Parathyroid adenoma (tissue), 2 donors: Measurements from ENCODE around the gene FXR2.

Source experiments
- H2AFZ ChIP-seq: fragments of 300-600 bp; sonication (generic); one replicate; pipeline ENCODE4 v1.7.0; 2017; ENCODE audit warnings: antibody characterized with exemption, mild to moderate bottlenecking
- H3K27ac ChIP-seq: fragments of 300-600 bp; sonication (generic); one replicate; pipeline ENCODE4 v1.7.0; 2017
- H3K27me3 ChIP-seq: fragments of 300-600 bp; sonication (generic); one replicate; pipeline ENCODE4 v1.7.0; 2017; ENCODE audit warnings: low read length; ENCODE audit not compliant: control insufficient read depth, insufficient read depth
- H3K36me3 ChIP-seq: fragments of 300-600 bp; sonication (generic); one replicate; pipeline ENCODE4 v1.7.0; 2017; ENCODE audit warnings: low read length; ENCODE audit not compliant: control insufficient read depth, insufficient read depth
- H3K4me1 ChIP-seq: fragments of 300-600 bp; sonication (generic); one replicate; pipeline ENCODE4 v1.7.0; 2017; ENCODE audit warnings: control low read depth
- H3K4me2 ChIP-seq: fragments of 300-600 bp; sonication (generic); one replicate; pipeline ENCODE4 v1.7.0; 2017; ENCODE audit warnings: low read length
- H3K4me3 ChIP-seq: fragments of 300-600 bp; sonication (generic); one replicate; pipeline ENCODE4 v1.7.0; 2017; ENCODE audit warnings: low read depth, low read length
- H3K79me2 ChIP-seq: fragments of 300-600 bp; sonication (generic); one replicate; pipeline ENCODE4 v1.7.0; 2017; ENCODE audit warnings: control low read depth
- H3K9ac ChIP-seq: fragments of 300-600 bp; sonication (generic); one replicate; pipeline ENCODE4 v1.7.0; 2017; ENCODE audit warnings: mild to moderate bottlenecking
- H3K9me3 ChIP-seq: fragments of 300-600 bp; sonication (generic); one replicate; pipeline ENCODE4 v1.7.0; 2017; ENCODE audit warnings: low read length; ENCODE audit not compliant: control insufficient read depth
- TF ChIP-seq, protein P1 (sequence below): fragments of 300-600 bp; sonication (generic); IDR thresholded peaks from one replicate; pipeline ENCODE4 v1.7.0; 2017; ENCODE audit warnings: antibody characterized with exemption, mild to moderate bottlenecking
- donor health status: primary hyperparathyroidism.

The FXR2 gene

DNA sequence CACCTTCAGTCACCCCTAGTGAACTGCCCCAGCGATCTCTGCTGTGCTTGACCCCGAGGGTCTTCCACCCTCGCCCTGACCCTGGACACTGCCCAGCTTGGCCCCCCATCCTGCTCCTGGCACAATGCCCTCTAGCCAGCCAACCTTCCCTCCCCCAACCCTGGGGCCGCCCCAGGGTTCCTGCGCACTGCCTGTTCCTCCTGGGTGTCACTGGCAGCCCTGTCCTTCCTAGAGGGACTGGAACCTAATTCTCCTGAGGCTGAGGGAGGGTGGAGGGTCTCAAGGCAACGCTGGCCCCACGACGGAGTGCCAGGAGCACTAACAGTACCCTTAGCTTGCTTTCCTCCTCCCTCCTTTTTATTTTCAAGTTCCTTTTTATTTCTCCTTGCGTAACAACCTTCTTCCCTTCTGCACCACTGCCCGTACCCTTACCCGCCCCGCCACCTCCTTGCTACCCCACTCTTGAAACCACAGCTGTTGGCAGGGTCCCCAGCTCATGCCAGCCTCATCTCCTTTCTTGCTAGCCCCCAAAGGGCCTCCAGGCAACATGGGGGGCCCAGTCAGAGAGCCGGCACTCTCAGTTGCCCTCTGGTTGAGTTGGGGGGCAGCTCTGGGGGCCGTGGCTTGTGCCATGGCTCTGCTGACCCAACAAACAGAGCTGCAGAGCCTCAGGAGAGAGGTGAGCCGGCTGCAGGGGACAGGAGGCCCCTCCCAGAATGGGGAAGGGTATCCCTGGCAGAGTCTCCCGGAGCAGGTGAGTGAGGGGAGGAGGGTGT lies 56.0 kb downstream of the FXR2 start, which contains the start of gene TNFSF13:
TSS of gene TNFSF13 (plus strand) at position 207 of the 776 bp plus-strand sequence. CDS start at position 497, 290 bp downstream.
- Histone ChIP-seq H3K27ac (peak within 1 kb of the TSS; percentile 96), H3K4me3 (peak within 1 kb of the TSS; percentile 87), H2AFZ (peak within 1 kb of the TSS; percentile 93), H3K4me2 (peak within 1 kb of the TSS; percentile 99), H3K9ac (peak within 1 kb of the TSS; percentile 89), H3K79me2 (peaks cover 16% of the 10 kb centered on the region), H3K9me3 (no peaks in the 10 kb centered on the region), H3K36me3 (no peaks in the 10 kb centered on the region), H3K4me1 (peaks cover 31% of the 10 kb centered on the region), H3K27me3 (no peaks in the 10 kb centered on the region)
- TF ChIP-seq, protein P1, sequence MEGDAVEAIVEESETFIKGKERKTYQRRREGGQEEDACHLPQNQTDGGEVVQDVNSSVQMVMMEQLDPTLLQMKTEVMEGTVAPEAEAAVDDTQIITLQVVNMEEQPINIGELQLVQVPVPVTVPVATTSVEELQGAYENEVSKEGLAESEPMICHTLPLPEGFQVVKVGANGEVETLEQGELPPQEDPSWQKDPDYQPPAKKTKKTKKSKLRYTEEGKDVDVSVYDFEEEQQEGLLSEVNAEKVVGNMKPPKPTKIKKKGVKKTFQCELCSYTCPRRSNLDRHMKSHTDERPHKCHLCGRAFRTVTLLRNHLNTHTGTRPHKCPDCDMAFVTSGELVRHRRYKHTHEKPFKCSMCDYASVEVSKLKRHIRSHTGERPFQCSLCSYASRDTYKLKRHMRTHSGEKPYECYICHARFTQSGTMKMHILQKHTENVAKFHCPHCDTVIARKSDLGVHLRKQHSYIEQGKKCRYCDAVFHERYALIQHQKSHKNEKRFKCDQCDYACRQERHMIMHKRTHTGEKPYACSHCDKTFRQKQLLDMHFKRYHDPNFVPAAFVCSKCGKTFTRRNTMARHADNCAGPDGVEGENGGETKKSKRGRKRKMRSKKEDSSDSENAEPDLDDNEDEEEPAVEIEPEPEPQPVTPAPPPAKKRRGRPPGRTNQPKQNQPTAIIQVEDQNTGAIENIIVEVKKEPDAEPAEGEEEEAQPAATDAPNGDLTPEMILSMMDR: no peak

DNA sequence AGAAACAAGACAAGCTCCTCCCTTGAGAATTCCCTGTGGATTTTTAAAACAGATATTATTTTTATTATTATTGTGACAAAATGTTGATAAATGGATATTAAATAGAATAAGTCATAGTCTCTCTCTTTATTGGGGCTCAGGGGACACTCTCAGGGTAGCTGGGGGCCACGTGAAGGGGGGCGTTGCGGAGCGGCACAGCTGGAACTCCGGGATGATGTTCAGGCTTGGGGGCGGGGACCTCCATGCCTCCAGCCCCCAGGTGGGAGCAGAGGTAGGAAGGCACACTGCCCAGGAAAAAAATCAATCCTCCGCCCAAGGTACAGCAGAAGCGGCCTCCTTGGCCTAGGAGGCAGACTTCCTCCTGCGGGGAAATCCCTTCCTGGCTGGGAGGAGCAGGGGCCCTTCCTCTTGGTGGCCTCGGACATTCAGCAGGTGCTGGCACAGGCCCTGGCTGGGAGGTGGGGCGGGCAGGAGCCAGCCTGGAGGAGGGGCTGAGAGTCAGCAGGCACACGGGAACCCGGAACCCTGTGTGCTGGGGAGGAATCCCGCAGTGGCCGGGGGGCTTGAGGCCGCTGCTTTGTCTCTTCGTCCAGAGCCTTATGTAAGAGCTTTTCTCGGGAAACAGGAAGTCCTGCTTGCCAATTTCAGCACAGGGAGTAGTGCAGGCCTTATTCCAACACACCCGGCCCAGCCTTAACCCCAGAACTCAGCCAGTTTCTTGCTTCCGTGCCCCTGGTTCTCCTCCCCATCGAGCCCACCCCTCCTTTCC lies 56.7 kb downstream of the FXR2 start:
- Histone ChIP-seq H3K36me3 (no peaks in the 10 kb centered on the region), H3K4me2 (peak overlapping the region; percentile 99), H2AFZ (peak overlapping the region; percentile 93), H3K27me3 (no peaks in the 10 kb centered on the region), H3K4me1 (peaks cover 31% of the 10 kb centered on the region), H3K79me2 (peaks cover 11% of the 10 kb centered on the region), H3K4me3 (peak overlapping the region; percentile 87), H3K9ac (peak overlapping the region; percentile 89), H3K27ac (peak overlapping the region; percentile 96), H3K9me3 (no peaks in the 10 kb centered on the region)
- TF ChIP-seq, protein P1: no peak

DNA sequence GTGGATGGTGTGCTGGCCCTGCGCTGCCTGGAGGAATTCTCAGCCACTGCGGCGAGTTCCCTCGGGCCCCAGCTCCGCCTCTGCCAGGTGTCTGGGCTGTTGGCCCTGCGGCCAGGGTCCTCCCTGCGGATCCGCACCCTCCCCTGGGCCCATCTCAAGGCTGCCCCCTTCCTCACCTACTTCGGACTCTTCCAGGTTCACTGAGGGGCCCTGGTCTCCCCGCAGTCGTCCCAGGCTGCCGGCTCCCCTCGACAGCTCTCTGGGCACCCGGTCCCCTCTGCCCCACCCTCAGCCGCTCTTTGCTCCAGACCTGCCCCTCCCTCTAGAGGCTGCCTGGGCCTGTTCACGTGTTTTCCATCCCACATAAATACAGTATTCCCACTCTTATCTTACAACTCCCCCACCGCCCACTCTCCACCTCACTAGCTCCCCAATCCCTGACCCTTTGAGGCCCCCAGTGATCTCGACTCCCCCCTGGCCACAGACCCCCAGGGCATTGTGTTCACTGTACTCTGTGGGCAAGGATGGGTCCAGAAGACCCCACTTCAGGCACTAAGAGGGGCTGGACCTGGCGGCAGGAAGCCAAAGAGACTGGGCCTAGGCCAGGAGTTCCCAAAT lies 57.4 kb downstream of the FXR2 start:
- peak overlapping the region; percentile 87 for H3K4me3 ChIP-seq
- peaks cover 4% of the 10 kb centered on the region for H3K79me2 ChIP-seq
- peak overlapping the region; percentile 93 for H2AFZ ChIP-seq
- H3K27me3 ChIP-seq: no peaks in the 10 kb centered on the region
- no peaks in the 10 kb centered on the region for H3K36me3 ChIP-seq
- H3K4me1 ChIP-seq: peaks cover 31% of the 10 kb centered on the region
- H3K9me3 ChIP-seq: no peaks in the 10 kb centered on the region
- TF ChIP-seq, protein P1: no peak
- peak overlapping the region; percentile 89 for H3K9ac ChIP-seq
- no peak overlapping the region for H3K4me2 ChIP-seq
- H3K27ac ChIP-seq: peak overlapping the region; percentile 96

DNA sequence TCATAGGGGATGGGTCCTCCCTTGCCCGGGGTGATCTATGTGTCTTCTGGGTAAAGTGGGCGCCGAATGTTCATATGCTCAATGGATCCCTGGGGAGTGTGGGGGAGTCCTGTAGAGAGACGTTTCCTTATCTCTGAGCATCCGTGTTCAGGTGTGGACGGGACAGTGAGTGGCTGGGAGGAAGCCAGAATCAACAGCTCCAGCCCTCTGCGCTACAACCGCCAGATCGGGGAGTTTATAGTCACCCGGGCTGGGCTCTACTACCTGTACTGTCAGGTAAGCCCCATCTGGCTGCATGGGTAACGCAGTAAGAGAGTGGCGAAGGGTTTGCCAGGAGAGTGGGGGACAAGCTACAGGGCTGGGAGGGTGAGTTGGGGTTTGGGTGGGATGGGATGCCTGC lies 58.1 kb downstream of the FXR2 start:
- no peak overlapping the region for H3K4me3 ChIP-seq
- H3K27ac ChIP-seq: no peak overlapping the region

More for the DNA sequence above, 58.1 kb downstream of the FXR2 start:
- Histone ChIP-seq H3K9me3 (no peaks in the 10 kb centered on the region), H3K79me2 (peaks cover 3% of the 10 kb centered on the region), H3K9ac (no peak overlapping the region), H3K4me1 (peaks cover 31% of the 10 kb centered on the region), H3K4me2 (no peak overlapping the region), H3K27me3 (no peaks in the 10 kb centered on the region), H3K36me3 (no peaks in the 10 kb centered on the region), H2AFZ (no peak overlapping the region)
- TF ChIP-seq, protein P1: no peak
